ENCODE measurements around the gene NUDT11.
"Not testable (repeated sequence)": the region's sequence is repeated elsewhere in the genome, so short reads cannot be mapped to it uniquely, and the experiment has no call there.

The NUDT11 gene

GRCh38 chrX:51496501-51497291 lies at the start of gene NUDT11:
Gene NUDT11, minus strand, starts transcription at chrX:51496592. Its CDS starts 148 bp downstream, at chrX:51496444.
- peak; percentile 53 for DNase-seq

GRCh38 chrX:51520393-51520792 lies 24.0 kb upstream of the NUDT11 start:
- no peak for DNase-seq

- not testable (repeated sequence) for DNase-seq
These were observed 22.7 kb upstream of the NUDT11 start for GRCh38 chrX:51519131-51519530.

GRCh38 chrX:51507551-51507950 lies 11.2 kb upstream of the NUDT11 start:
- DNase-seq, result no peak

- peak; percentile 4 for DNase-seq
These were observed 497 bp downstream of the NUDT11 start for GRCh38 chrX:51495701-51496488.

GRCh38 chrX:51494409-51494808 lies 2.0 kb downstream of the NUDT11 start:
- DNase-seq, result no peak

- no peak for DNase-seq
These were observed 8.5 kb downstream of the NUDT11 start for GRCh38 chrX:51487960-51488267.

GRCh38 chrX:51484616-51485015 lies 11.8 kb downstream of the NUDT11 start:
- no peak for DNase-seq

- not testable (repeated sequence) for DNase-seq
These were observed 14.0 kb downstream of the NUDT11 start for GRCh38 chrX:51482411-51482810.

GRCh38 chrX:51476930-51477329 lies 19.5 kb downstream of the NUDT11 start:
- DNase-seq, result no peak

GRCh38 chrX:51463322-51463721 lies 33.1 kb downstream of the NUDT11 start:
- DNase-seq, result no peak

- DNase-seq, result peak; percentile 15
These were observed 35.0 kb downstream of the NUDT11 start for GRCh38 chrX:51461053-51462044.

GRCh38 chrX:51459125-51459524 lies 37.3 kb downstream of the NUDT11 start:
- peak; percentile 23 for DNase-seq

- no peak for DNase-seq
These were observed 39.6 kb downstream of the NUDT11 start for GRCh38 chrX:51456814-51457213.

- no peak for DNase-seq
These were observed 40.1 kb downstream of the NUDT11 start for GRCh38 chrX:51456246-51456645.

- DNase-seq, result no peak
These were observed 56.0 kb downstream of the NUDT11 start for GRCh38 chrX:51440365-51440764.

Data from stimulated activated CD4-positive, alpha-beta T cell treated with anti-CD3 and anti-CD28 coated beads, Interleukin-4, amount 100 ng/mL, for 24 hours (primary cell).